Measurements from ENCODE around the gene GRIA2. TPM values are rescaled to one million over a fixed set of nuclear protein-coding genes. Genes with fewer than 3 reads are reported as not detected.
"Not testable (repeated sequence)": the region's sequence is repeated elsewhere in the genome, so short reads cannot be mapped to it uniquely, and the experiment has no call there.

The GRIA2 gene
- total RNA-seq = not detected

GRCh38 chr4:157220371-157220881, at the start of gene GRIA2:
TSS of gene GRIA2 (plus strand) at chr4:157220728. CDS start at chr4:157221043, 315 bp downstream.
- Mint-ChIP-seq H3K36me3 (ENCODE audit: low read depth) (no peaks in the 10 kb centered on the region), H3K9me3 (peaks cover 8% of the 10 kb centered on the region), H3K27me3 (peaks cover 30% of the 10 kb centered on the region), H3K27ac (no peak within 1 kb of the TSS), H3K4me1 (ENCODE audit: low read depth) (no peaks in the 10 kb centered on the region), H3K4me3 (no peak within 1 kb of the TSS)
- POLR2A ChIA-PET = no interaction called here
- intact Hi-C loops (cut with micrococcal nuclease) = no loop called here
- CTCF ChIA-PET = interaction anchor here (0.6 kb wide), 1 partner anchor 411 kb away, joined by 3 read pairs; no protein-coding TSS in a partner anchor
- TF ChIP-seq CTCF (IDR thresholded peaks at IDR 0.05) = no peak
- no peak for ATAC-seq
- DNase-seq = peak; percentile 32

GRCh38 chr4:157172011-157172410, 48.5 kb upstream of the GRIA2 start:
- Mint-ChIP-seq H3K4me1 (ENCODE audit: low read depth) (no peaks in the 10 kb centered on the region), H3K36me3 (ENCODE audit: low read depth) (no peaks in the 10 kb centered on the region), H3K27ac (no peak overlapping the region), H3K27me3 (no peaks in the 10 kb centered on the region), H3K9me3 (no peaks in the 10 kb centered on the region), H3K4me3 (no peak overlapping the region)
- TF ChIP-seq CTCF (IDR thresholded peaks at IDR 0.05) = no peak
- ChIA-PET POLR2A (no interaction called here), CTCF (no interaction called here)
- intact Hi-C loops (cut with micrococcal nuclease) = no loop called here
- DNase-seq = no peak
- no peak for ATAC-seq

GRCh38 chr4:157180268-157180667, 40.3 kb upstream of the GRIA2 start:
- POLR2A ChIA-PET; H3K4me1 Mint-ChIP-seq (ENCODE audit: low read depth); H3K27ac Mint-ChIP-seq; H3K4me3 Mint-ChIP-seq; DNase-seq; intact Hi-C loops (cut with micrococcal nuclease); CTCF ChIA-PET; ATAC-seq; H3K9me3 Mint-ChIP-seq; H3K36me3 Mint-ChIP-seq (ENCODE audit: low read depth); H3K27me3 Mint-ChIP-seq: not testable (repeated sequence)

- Mint-ChIP-seq H3K4me1 (ENCODE audit: low read depth) (no peaks in the 10 kb centered on the region), H3K36me3 (ENCODE audit: low read depth) (no peaks in the 10 kb centered on the region), H3K27ac (no peak overlapping the region), H3K4me3 (no peak overlapping the region), H3K27me3 (no peaks in the 10 kb centered on the region), H3K9me3 (peaks cover 4% of the 10 kb centered on the region)
- ATAC-seq (no peak), DNase-seq (no peak)
- CTCF ChIA-PET = no interaction called here
- POLR2A ChIA-PET = no interaction called here
- intact Hi-C loops (cut with micrococcal nuclease) = no loop called here
- TF ChIP-seq CTCF (IDR thresholded peaks at IDR 0.05) = no peak
Observed at GRCh38 chr4:157184300-157184699, 36.2 kb upstream of the GRIA2 start.

GRCh38 chr4:157185363-157185762, 35.2 kb upstream of the GRIA2 start:
- H3K4me1 Mint-ChIP-seq (ENCODE audit: low read depth) = no peaks in the 10 kb centered on the region
- intact Hi-C loops (cut with micrococcal nuclease) = no loop called here
- H3K36me3 Mint-ChIP-seq (ENCODE audit: low read depth) = no peaks in the 10 kb centered on the region
- H3K9me3 Mint-ChIP-seq = peaks cover 11% of the 10 kb centered on the region
- ChIA-PET CTCF (no interaction called here), POLR2A (no interaction called here)
- no peak overlapping the region for H3K27ac Mint-ChIP-seq
- no peak for ATAC-seq
- H3K4me3 Mint-ChIP-seq = no peak overlapping the region
- TF ChIP-seq CTCF (IDR thresholded peaks at IDR 0.05) = no peak
- DNase-seq = no peak
- no peaks in the 10 kb centered on the region for H3K27me3 Mint-ChIP-seq

GRCh38 chr4:157195374-157195773, 25.2 kb upstream of the GRIA2 start:
- Mint-ChIP-seq H3K27me3 (no peaks in the 10 kb centered on the region), H3K27ac (no peak overlapping the region), H3K4me1 (ENCODE audit: low read depth) (no peaks in the 10 kb centered on the region), H3K4me3 (no peak overlapping the region), H3K36me3 (ENCODE audit: low read depth) (no peaks in the 10 kb centered on the region), H3K9me3 (no peaks in the 10 kb centered on the region)
- intact Hi-C loops (cut with micrococcal nuclease) = no loop called here
- no peak for DNase-seq
- ChIA-PET CTCF (no interaction called here), POLR2A (interaction anchor here (0.6 kb wide), 1 partner anchor 694 kb away, joined by 3 read pairs; no protein-coding TSS in a partner anchor)
- no peak for TF ChIP-seq CTCF (IDR thresholded peaks at IDR 0.05)
- no peak for ATAC-seq

All from activated CD8-positive, alpha-beta T cell treated with anti-CD3 and anti-CD28 coated beads for 36 hours (primary cell).